ENCODE data around the gene TMED7. TPM values are rescaled to one million over a fixed set of nuclear protein-coding genes. Genes with fewer than 3 reads are reported as not detected.

The TMED7 gene
- total and polyA plus RNA-seq, 2 donors, result 49.0 to 150 TPM

Other genes starting within 250 kb of the TMED7 start
- gene FEM1C, start 81.3 kb downstream of the TMED7 start, total RNA-seq, result 42.1 TPM
- gene FEM1C, start 81.3 kb downstream of the TMED7 start, polyA plus RNA-seq, result 11.0 TPM
- gene TICAM2, start 23.6 kb downstream of the TMED7 start, total RNA-seq, result 11.9 TPM
- 3.0 TPM for gene TICAM2, start 23.6 kb downstream of the TMED7 start, polyA plus RNA-seq
- 21.1 TPM for gene CDO1, start 190.6 kb upstream of the TMED7 start, total RNA-seq
- gene CDO1, start 190.6 kb upstream of the TMED7 start, polyA plus RNA-seq, result 18.2 TPM
- gene ATG12, start 215.5 kb upstream of the TMED7 start, total RNA-seq, result 75.9 TPM
- gene ATG12, start 215.5 kb upstream of the TMED7 start, polyA plus RNA-seq, result 31.8 TPM
- gene AP3S1, start 215.9 kb upstream of the TMED7 start, total RNA-seq, result 159 TPM
- 78.6 TPM for gene AP3S1, start 215.9 kb upstream of the TMED7 start, polyA plus RNA-seq